ENCODE data around the gene PIH1D2. TPM values are rescaled to one million over a fixed set of nuclear protein-coding genes. Genes with fewer than 3 reads are reported as not detected.

Gene PIH1D2
- total RNA-seq (10 to 100 TPM; 12.2 to 14.5 TPM), polyA plus RNA-seq (1 to 10 TPM; 5.1 to 7.8 TPM)
- long read RNA-seq, donor 1, partial matches to known transcripts: 6 of 8 reads
- long read RNA-seq, donor 1, other reads (novel, unspliced or antisense): 0 of 8 reads
- long read RNA-seq, donor 2, partial matches to known transcripts: 18 of 26 reads
- long read RNA-seq, donor 2, other reads (novel, unspliced or antisense): 8 of 26 reads
- long read RNA-seq, donor 3, partial matches to known transcripts: 5 of 5 reads
- long read RNA-seq, donor 3, other reads (novel, unspliced or antisense): 0 of 5 reads
- long read RNA-seq, donor 4: 0 reads
- long read RNA-seq, donor 5, partial matches to known transcripts: 7 of 10 reads
- long read RNA-seq, donor 5, other reads (novel, unspliced or antisense): 0 of 10 reads

DNA sequence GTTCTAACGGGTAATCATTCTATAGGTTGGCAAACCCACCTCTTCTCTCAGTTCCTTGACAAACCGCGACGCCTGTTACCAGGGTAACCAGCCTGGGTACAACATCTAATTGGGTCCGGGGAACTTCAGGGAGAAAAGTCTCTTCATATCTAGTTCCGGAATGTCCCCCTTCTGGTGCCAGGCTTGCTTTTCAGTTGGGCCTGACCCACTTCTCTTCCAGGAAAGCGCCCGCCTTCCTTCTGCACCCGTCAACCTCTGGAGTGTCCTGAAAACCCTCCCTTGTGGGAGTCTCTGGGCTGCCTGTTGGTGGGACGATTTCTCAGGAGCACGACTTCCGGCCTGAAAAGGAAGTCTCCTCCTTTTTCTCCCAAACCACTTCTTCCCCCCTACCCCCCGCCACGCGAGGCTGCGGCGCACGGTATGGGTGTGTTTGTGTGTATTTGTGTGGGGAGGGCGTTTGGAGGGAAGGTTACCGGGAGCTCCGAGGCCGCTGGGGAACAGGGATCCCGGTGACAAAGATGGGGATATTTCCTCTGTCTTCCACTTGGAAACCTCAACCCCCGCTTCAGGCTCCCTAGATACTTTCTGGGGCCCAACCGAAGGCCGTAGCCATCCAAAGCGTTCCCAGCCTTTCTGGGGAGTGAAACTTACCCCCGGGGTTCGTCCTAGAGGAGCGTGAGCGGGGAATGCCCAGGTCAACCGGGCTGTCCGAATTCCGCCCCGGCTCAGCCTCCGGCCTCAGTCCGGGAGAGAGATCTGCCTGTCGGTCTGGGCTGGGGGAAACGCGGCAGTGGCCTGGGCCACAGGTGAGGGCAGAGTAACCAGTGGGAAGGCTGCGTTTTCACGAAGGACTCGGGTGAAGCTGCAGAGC, at the start of gene PIH1D2, which contains the start of gene NKAPD1:
Gene PIH1D2, minus strand, starts transcription at position 77 of the 871 bp plus-strand sequence. CDS start 843 bp downstream, outside the sequence.
Gene NKAPD1, plus strand, starts transcription at position 359 of the 871 bp plus-strand sequence. CDS start 1,276 bp downstream, outside the sequence.
- H3K27me3 ChIP-seq (ENCODE audit: control insufficient read depth in 3 of 3, insufficient read depth in 3 of 3, low read length in 2 of 3): no peaks in the 10 kb centered on the region
- peak within 1 kb of the TSS; percentile 81 to 95 for H3K27ac ChIP-seq (ENCODE audit: low read depth in 1 of 2, low read length in 1 of 2)
- H3K4me3 ChIP-seq: peak within 1 kb of the TSS; percentile 94
- ATAC-seq (ENCODE audit: insufficient read depth, low FRiP score) (peak; percentile 90), DNase-seq (peak; percentile 91 to 95 (median 95))
- no peaks in the 10 kb centered on the region for H3K9me3 ChIP-seq (ENCODE audit: control insufficient read depth in 4 of 4, insufficient read depth in 3 of 4, low read length in 3 of 4)
- peaks cover 0 to 18% (median 6%) of the 10 kb centered on the region in 5 donors for H3K4me1 ChIP-seq (ENCODE audit: control insufficient read depth in 5 of 5, insufficient read depth in 5 of 5, low read length in 5 of 5)
- H3K9ac ChIP-seq (ENCODE audit: insufficient read depth in 1 of 2, low read length in 2 of 2): peak within 1 kb of the TSS; percentile 90 to 95
- 0% methylated on average over 43 of the region's 43 CpGs for WGBS, 2 donors
- peaks cover 6 to 28% (median 17%) of the 10 kb centered on the region in 4 donors for H3K36me3 ChIP-seq (ENCODE audit: control insufficient read depth in 4 of 4, insufficient read depth in 4 of 4, low read length in 4 of 4)
- TF ChIP-seq, protein P1, sequence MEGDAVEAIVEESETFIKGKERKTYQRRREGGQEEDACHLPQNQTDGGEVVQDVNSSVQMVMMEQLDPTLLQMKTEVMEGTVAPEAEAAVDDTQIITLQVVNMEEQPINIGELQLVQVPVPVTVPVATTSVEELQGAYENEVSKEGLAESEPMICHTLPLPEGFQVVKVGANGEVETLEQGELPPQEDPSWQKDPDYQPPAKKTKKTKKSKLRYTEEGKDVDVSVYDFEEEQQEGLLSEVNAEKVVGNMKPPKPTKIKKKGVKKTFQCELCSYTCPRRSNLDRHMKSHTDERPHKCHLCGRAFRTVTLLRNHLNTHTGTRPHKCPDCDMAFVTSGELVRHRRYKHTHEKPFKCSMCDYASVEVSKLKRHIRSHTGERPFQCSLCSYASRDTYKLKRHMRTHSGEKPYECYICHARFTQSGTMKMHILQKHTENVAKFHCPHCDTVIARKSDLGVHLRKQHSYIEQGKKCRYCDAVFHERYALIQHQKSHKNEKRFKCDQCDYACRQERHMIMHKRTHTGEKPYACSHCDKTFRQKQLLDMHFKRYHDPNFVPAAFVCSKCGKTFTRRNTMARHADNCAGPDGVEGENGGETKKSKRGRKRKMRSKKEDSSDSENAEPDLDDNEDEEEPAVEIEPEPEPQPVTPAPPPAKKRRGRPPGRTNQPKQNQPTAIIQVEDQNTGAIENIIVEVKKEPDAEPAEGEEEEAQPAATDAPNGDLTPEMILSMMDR (IDR thresholded peaks at IDR 0.05; ENCODE audit: control extremely low read depth, extremely low read depth): no peak

- Histone ChIP-seq H3K27ac (ENCODE audit: low read depth in 1 of 2, low read length in 1 of 2) (no peak overlapping the region), H3K9ac (ENCODE audit: insufficient read depth in 1 of 2, low read length in 2 of 2) (no peak overlapping the region), H3K4me3 (no peak overlapping the region), H3K27me3 (ENCODE audit: control insufficient read depth in 3 of 3, insufficient read depth in 3 of 3, low read length in 2 of 3) (no peaks in the 10 kb centered on the region), H3K9me3 (ENCODE audit: control insufficient read depth in 4 of 4, insufficient read depth in 3 of 4, low read length in 3 of 4) (no peaks in the 10 kb centered on the region), H3K4me1 (ENCODE audit: control insufficient read depth in 5 of 5, insufficient read depth in 5 of 5, low read length in 5 of 5) (no peaks in the 10 kb centered on the region), H3K36me3 (ENCODE audit: control insufficient read depth in 4 of 4, insufficient read depth in 4 of 4, low read length in 4 of 4) (peaks cover 0 to 4% (median 0%) of the 10 kb centered on the region in 4 donors)
- 75 to 82% methylated on average over 4 of the region's 4 CpGs for WGBS, 2 donors
- DNase-seq (no peak), ATAC-seq (ENCODE audit: insufficient read depth, low FRiP score) (no peak)
- TF ChIP-seq, protein P1 (IDR thresholded peaks at IDR 0.05; ENCODE audit: control extremely low read depth, extremely low read depth): no peak
These were observed 49.3 kb upstream of the PIH1D2 start for GRCh38 chr11:112123129-112123528.

- DNase-seq: no peak
- Histone ChIP-seq H3K4me3 (no peak overlapping the region), H3K9me3 (ENCODE audit: control insufficient read depth in 4 of 4, insufficient read depth in 3 of 4, low read length in 3 of 4) (no peaks in the 10 kb centered on the region), H3K4me1 (ENCODE audit: control insufficient read depth in 5 of 5, insufficient read depth in 5 of 5, low read length in 5 of 5) (no peaks in the 10 kb centered on the region), H3K9ac (ENCODE audit: insufficient read depth in 1 of 2, low read length in 2 of 2) (no peak overlapping the region), H3K36me3 (ENCODE audit: control insufficient read depth in 4 of 4, insufficient read depth in 4 of 4, low read length in 4 of 4) (peaks cover 0 to 4% (median 0%) of the 10 kb centered on the region in 4 donors), H3K27ac (ENCODE audit: low read depth in 1 of 2, low read length in 1 of 2) (no peak overlapping the region), H3K27me3 (ENCODE audit: control insufficient read depth in 3 of 3, insufficient read depth in 3 of 3, low read length in 2 of 3) (no peaks in the 10 kb centered on the region)
- TF ChIP-seq, protein P1 (IDR thresholded peaks at IDR 0.05; ENCODE audit: control extremely low read depth, extremely low read depth): no peak
- 90 to 93% methylated on average over 5 of the region's 5 CpGs for WGBS, 2 donors
- no peak for ATAC-seq (ENCODE audit: insufficient read depth, low FRiP score)
These were observed 48.3 kb upstream of the PIH1D2 start for GRCh38 chr11:112121981-112122615.

Data from lung (tissue), 16 donors.